ENCODE measurements around the gene RPL29.

DNA sequence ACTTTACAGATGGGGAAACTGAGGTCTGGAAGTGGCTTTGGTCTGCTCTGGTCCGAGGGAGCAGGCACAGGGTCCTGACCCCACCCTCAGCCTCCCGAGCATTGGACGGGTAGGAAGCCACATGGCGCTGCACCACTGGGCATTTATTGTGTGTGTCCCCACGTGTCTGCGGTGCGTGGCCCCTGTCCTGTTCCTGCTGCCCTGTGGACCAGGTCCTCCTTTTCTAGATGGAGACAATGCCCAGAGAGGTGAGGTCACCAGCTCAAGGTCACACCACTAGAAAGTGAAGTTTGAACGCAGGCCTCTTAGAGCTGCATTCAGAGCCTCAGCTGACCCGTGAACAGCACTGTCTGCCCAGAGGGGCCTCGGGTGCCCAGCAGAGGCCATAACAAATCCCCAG, 33.8 kb upstream of the RPL29 start:
- TF ChIP-seq, protein P1, sequence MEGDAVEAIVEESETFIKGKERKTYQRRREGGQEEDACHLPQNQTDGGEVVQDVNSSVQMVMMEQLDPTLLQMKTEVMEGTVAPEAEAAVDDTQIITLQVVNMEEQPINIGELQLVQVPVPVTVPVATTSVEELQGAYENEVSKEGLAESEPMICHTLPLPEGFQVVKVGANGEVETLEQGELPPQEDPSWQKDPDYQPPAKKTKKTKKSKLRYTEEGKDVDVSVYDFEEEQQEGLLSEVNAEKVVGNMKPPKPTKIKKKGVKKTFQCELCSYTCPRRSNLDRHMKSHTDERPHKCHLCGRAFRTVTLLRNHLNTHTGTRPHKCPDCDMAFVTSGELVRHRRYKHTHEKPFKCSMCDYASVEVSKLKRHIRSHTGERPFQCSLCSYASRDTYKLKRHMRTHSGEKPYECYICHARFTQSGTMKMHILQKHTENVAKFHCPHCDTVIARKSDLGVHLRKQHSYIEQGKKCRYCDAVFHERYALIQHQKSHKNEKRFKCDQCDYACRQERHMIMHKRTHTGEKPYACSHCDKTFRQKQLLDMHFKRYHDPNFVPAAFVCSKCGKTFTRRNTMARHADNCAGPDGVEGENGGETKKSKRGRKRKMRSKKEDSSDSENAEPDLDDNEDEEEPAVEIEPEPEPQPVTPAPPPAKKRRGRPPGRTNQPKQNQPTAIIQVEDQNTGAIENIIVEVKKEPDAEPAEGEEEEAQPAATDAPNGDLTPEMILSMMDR (IDR thresholded peaks at IDR 0.05) = no peak
- no peak for TF ChIP-seq POLR2A (IDR thresholded peaks at IDR 0.05)
- no peak for TF ChIP-seq POLR2AphosphoS5 (IDR thresholded peaks at IDR 0.05)

Data from suprapubic skin (tissue), 4 donors.